ENCODE data around the gene NRG3.

The NRG3 gene

DNA sequence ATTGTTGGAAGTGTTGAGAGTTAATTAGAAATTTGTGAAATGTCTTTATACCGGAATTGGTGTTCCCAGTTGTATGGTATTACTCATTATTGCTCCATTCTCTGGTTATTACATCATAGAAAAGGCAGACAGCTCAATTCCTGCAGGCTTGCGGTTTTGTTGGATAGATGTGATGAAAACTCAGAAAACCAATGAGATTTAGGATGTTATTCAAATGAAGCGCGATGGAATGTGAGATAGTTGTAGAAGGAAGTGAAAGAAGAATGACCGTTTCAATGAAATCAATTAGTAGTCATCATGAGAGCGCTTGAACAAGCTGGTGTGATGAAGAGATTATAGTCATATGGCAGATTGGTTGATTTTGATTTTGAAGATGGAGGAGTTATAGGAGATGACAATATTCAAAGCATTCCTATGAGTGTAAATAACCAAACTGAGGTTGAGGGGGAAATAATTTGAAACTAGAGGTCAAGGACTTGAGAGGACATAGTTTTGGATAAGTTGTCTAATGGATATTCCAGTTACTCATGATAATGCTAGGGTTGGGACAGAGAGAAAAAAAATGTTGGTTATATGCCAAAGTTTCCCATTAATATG is 991.5 kb downstream of the NRG3 start:
- H3K4me2 ChIP-seq (ENCODE audit: low read length): no peak overlapping the region
- no peak overlapping the region for H3K4me3 ChIP-seq (ENCODE audit: low read length)
- H3K27ac ChIP-seq (ENCODE audit: low read depth, low read length): no peak overlapping the region
- H3K4me1 ChIP-seq (ENCODE audit: control insufficient read depth, low read length): no peaks in the 10 kb centered on the region
- H3K27me3 ChIP-seq (ENCODE audit: control insufficient read depth, low read length): no peaks in the 10 kb centered on the region
- no peak for TF ChIP-seq EZH2phosphoT487 (IDR thresholded peaks at IDR 0.05; ENCODE audit: borderline replicate concordance, low read length)
- TF ChIP-seq, protein P1, sequence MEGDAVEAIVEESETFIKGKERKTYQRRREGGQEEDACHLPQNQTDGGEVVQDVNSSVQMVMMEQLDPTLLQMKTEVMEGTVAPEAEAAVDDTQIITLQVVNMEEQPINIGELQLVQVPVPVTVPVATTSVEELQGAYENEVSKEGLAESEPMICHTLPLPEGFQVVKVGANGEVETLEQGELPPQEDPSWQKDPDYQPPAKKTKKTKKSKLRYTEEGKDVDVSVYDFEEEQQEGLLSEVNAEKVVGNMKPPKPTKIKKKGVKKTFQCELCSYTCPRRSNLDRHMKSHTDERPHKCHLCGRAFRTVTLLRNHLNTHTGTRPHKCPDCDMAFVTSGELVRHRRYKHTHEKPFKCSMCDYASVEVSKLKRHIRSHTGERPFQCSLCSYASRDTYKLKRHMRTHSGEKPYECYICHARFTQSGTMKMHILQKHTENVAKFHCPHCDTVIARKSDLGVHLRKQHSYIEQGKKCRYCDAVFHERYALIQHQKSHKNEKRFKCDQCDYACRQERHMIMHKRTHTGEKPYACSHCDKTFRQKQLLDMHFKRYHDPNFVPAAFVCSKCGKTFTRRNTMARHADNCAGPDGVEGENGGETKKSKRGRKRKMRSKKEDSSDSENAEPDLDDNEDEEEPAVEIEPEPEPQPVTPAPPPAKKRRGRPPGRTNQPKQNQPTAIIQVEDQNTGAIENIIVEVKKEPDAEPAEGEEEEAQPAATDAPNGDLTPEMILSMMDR (IDR thresholded peaks at IDR 0.05; ENCODE audit: low read depth, low read length, poor library complexity, severe bottlenecking): no peak
- no peaks in the 10 kb centered on the region for H3K36me3 ChIP-seq (ENCODE audit: control insufficient read depth, low read length)
- H3K9me2 ChIP-seq (replicated peaks; ENCODE audit: control insufficient read depth, low read length): no peaks in the 10 kb centered on the region
- no peaks in the 10 kb centered on the region for H3K9me3 ChIP-seq (ENCODE audit: control insufficient read depth, insufficient read depth, low read length)
- H3F3A ChIP-seq (ENCODE audit: control insufficient read depth, insufficient read depth): no peaks in the 10 kb centered on the region
- no peaks in the 10 kb centered on the region for H3K79me2 ChIP-seq (ENCODE audit: control insufficient read depth, low read length)
- no peaks in the 10 kb centered on the region for H4K20me1 ChIP-seq (ENCODE audit: control insufficient read depth, insufficient read depth, low read depth, low read length)

DNA sequence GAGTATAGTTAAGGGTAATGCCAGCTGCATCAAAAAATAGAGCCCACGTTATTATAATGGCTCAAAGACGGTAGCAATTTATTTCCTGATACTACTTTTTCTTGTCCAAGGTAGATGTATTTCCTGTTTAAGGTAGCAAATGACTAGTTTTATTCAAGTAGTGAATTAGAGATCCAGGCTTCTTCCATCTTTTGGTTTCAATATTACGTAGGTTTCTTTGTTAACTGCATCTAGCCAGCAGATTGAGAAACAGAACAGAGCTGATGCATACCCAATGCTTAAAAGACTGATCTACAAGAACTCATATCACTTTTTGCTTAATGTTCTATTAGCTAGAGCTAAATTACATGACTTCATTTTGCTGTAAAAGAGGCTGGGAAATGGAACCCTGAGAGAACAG is 992.1 kb downstream of the NRG3 start:
- no peaks in the 10 kb centered on the region for H3F3A ChIP-seq (ENCODE audit: control insufficient read depth, insufficient read depth)
- H3K4me3 ChIP-seq (ENCODE audit: low read length): no peak overlapping the region
- H3K9me2 ChIP-seq (replicated peaks; ENCODE audit: control insufficient read depth, low read length): no peaks in the 10 kb centered on the region
- H3K4me2 ChIP-seq (ENCODE audit: low read length): no peak overlapping the region
- H3K79me2 ChIP-seq (ENCODE audit: control insufficient read depth, low read length): no peaks in the 10 kb centered on the region
- H3K27me3 ChIP-seq (ENCODE audit: control insufficient read depth, low read length): no peaks in the 10 kb centered on the region
- TF ChIP-seq EZH2phosphoT487 (IDR thresholded peaks at IDR 0.05; ENCODE audit: borderline replicate concordance, low read length): no peak
- TF ChIP-seq, protein P1 (IDR thresholded peaks at IDR 0.05; ENCODE audit: low read depth, low read length, poor library complexity, severe bottlenecking): no peak
- H3K36me3 ChIP-seq (ENCODE audit: control insufficient read depth, low read length): no peaks in the 10 kb centered on the region
- no peaks in the 10 kb centered on the region for H4K20me1 ChIP-seq (ENCODE audit: control insufficient read depth, insufficient read depth, low read depth, low read length)
- H3K27ac ChIP-seq (ENCODE audit: low read depth, low read length): no peak overlapping the region
- no peaks in the 10 kb centered on the region for H3K9me3 ChIP-seq (ENCODE audit: control insufficient read depth, insufficient read depth, low read length)
- H3K4me1 ChIP-seq (ENCODE audit: control insufficient read depth, low read length): no peaks in the 10 kb centered on the region

DNA sequence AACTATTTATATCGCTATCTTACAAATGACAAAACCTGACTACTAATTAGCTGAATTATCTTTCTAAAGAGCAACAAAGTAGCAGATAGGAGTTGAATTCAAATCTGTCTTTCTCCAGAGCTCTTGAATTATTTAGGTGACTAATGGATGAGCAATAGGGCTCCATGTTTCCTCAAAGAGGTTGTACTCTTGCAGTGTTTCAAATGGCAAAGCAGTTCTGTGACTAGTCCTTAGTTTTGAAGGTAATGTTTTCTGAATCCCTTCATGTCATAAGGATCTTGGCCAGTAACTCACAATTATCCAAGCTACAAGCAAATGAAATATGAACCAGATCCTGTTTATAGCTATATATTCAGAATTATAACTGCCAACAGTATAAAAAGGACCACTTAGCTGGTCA is 999.7 kb downstream of the NRG3 start:
- no peaks in the 10 kb centered on the region for H4K20me1 ChIP-seq (ENCODE audit: control insufficient read depth, insufficient read depth, low read depth, low read length)
- no peaks in the 10 kb centered on the region for H3K9me2 ChIP-seq (replicated peaks; ENCODE audit: control insufficient read depth, low read length)
- no peak overlapping the region for H3K4me3 ChIP-seq (ENCODE audit: low read length)
- no peak overlapping the region for H3K4me2 ChIP-seq (ENCODE audit: low read length)
- no peaks in the 10 kb centered on the region for H3K79me2 ChIP-seq (ENCODE audit: control insufficient read depth, low read length)
- H3K9me3 ChIP-seq (ENCODE audit: control insufficient read depth, insufficient read depth, low read length): no peaks in the 10 kb centered on the region
- no peaks in the 10 kb centered on the region for H3K27me3 ChIP-seq (ENCODE audit: control insufficient read depth, low read length)
- no peaks in the 10 kb centered on the region for H3K4me1 ChIP-seq (ENCODE audit: control insufficient read depth, low read length)
- no peaks in the 10 kb centered on the region for H3F3A ChIP-seq (ENCODE audit: control insufficient read depth, insufficient read depth)
- H3K27ac ChIP-seq (ENCODE audit: low read depth, low read length): no peak overlapping the region
- TF ChIP-seq, protein P1 (IDR thresholded peaks at IDR 0.05; ENCODE audit: low read depth, low read length, poor library complexity, severe bottlenecking): no peak
- no peak for TF ChIP-seq EZH2phosphoT487 (IDR thresholded peaks at IDR 0.05; ENCODE audit: borderline replicate concordance, low read length)
- H3K36me3 ChIP-seq (ENCODE audit: control insufficient read depth, low read length): no peaks in the 10 kb centered on the region

All from DOHH2 (cell line).